HepG2 (cell line): ENCODE measurements around the gene DNAJC12. TPM values are rescaled to one million over a fixed set of nuclear protein-coding genes. Genes with fewer than 3 reads are reported as not detected.

Source experiments
- ATAC-seq: fragments of 200-7000 bp; cut with Tn5 transposase; 3 replicates; pipeline ENCODE4 v1.9.1; 2020; ENCODE audit warnings: mild to moderate bottlenecking, moderate library complexity
- BruUV-seq: library from RNA; stranded (reverse); fragments of 400-500 nt; replicated peaks from 2 replicates; lab custom pipeline; 2021; lab: Mats Ljungman, UMichigan
- CTCF ChIA-PET: fragments of 300-600 bp; formaldehyde crosslinking; extraction: SDS; loops from one replicate; lab custom pipeline; 2021; ENCODE audit warnings: low total read pairs, inconsistent platforms, low intra/inter-chr PET ratio; lab: Yijun Ruan, JAX
- POLR2A ChIA-PET: fragments of 350-600 bp; sonication (Branson Sonifier 250); formaldehyde crosslinking; loops from one replicate; lab custom pipeline; 2020; ENCODE audit warnings: antibody characterized with exemption, inconsistent platforms; lab: Yijun Ruan, JAX
- DNase-seq: peaks from one replicate; pipeline ENCODE4 v3.0.0-alpha.2; 2015; ENCODE audit warnings: low spot score
- FAIRE-seq: peaks from 3 replicates; lab custom pipeline; 2011; peaks lifted over from hg19 to GRCh38; lab: Jason Lieb, UNC
- H2AFZ ChIP-seq: one replicate; pipeline ENCODE4 v1.6.1; 2011; ENCODE audit warnings: low read length, inconsistent platforms
- H3K27ac ChIP-seq: fragments of 300-600 bp; 3 replicates; pipeline ENCODE4 v1.8.0; 2011; ENCODE audit warnings: mixed run types, mild to moderate bottlenecking, mixed read lengths, low read length, inconsistent platforms; ENCODE audit not compliant: insufficient read depth; ENCODE audit errors: extremely low read length
- H3K27me3 ChIP-seq, 2 experiments: fragments of 200-600 bp in 1 of 2; 2 replicates in 1 of 2; 3 replicates in 1 of 2; pipeline versions ENCODE4 v1.6.0 to v1.8.0; 2011; ENCODE audit warnings: low read length in 2 of 2, mild to moderate bottlenecking in 2 of 2, moderate library complexity in 2 of 2, inconsistent platforms in 1 of 2; ENCODE audit not compliant: insufficient read depth in 2 of 2, control insufficient read depth in 1 of 2
- H3K36me3 ChIP-seq, 2 experiments: fragments of 200-600 bp in 1 of 2; replicated peaks in 1 of 2; 2 replicates in 1 of 2; 3 replicates in 1 of 2; pipeline versions ENCODE4 v1.5.1 to v1.8.0; 2011; ENCODE audit warnings: low read length in 2 of 2, inconsistent platforms in 1 of 2; ENCODE audit not compliant: insufficient read depth in 2 of 2, control insufficient read depth in 1 of 2
- H3K4me1 ChIP-seq: 2 replicates; pipeline ENCODE4 v1.5.1; 2012; ENCODE audit warnings: low read length, inconsistent platforms; ENCODE audit not compliant: insufficient read depth
- H3K4me2 ChIP-seq: 2 replicates; pipeline ENCODE4 v1.6.0; 2011; ENCODE audit warnings: low read depth, low read length, inconsistent platforms
- H3K4me3 ChIP-seq, 3 experiments: fragments of 200-600 bp in 1 of 3; sonication (generic), shearing (Covaris generic) in 1 of 3; replicated peaks in 1 of 3; 2 replicates each; pipeline ENCODE4 v1.5.1; 2011 to 2016; ENCODE audit warnings: low read length in 3 of 3, inconsistent platforms in 2 of 3, low read depth in 2 of 3, mild to moderate bottlenecking in 2 of 3, control low read depth in 1 of 3, mixed read lengths in 1 of 3; ENCODE audit not compliant: insufficient read depth in 1 of 3
- H3K79me2 ChIP-seq: one replicate; pipeline ENCODE4 v1.6.1; 2011; ENCODE audit warnings: low read length, inconsistent platforms; ENCODE audit not compliant: insufficient read depth
- H3K9ac ChIP-seq: 2 replicates; pipeline ENCODE4 v1.6.0; 2011; ENCODE audit warnings: mild to moderate bottlenecking, low read depth, low read length, inconsistent platforms; ENCODE audit not compliant: insufficient read depth
- H3K9me3 ChIP-seq: 2 replicates; pipeline ENCODE4 v1.5.1; 2012; ENCODE audit warnings: mild to moderate bottlenecking, low read length
- H4K20me1 ChIP-seq: 2 replicates; pipeline ENCODE4 v1.6.0; 2011; ENCODE audit warnings: inconsistent platforms, mild to moderate bottlenecking, low read length, moderate library complexity; ENCODE audit not compliant: insufficient read depth
- CAMTA2 ChIP-seq: sonication (generic); formaldehyde crosslinking; IDR thresholded peaks from 2 replicates; pipeline ENCODE4 v1.4.0; 2020; ENCODE audit warnings: mild to moderate bottlenecking, missing genetic modification reagents, borderline replicate concordance
- FOXA3 ChIP-seq: IDR thresholded peaks from 2 replicates; pipeline ENCODE4 v1.6.1; 2016; ENCODE audit warnings: missing genetic modification reagents, missing compliant biosample characterization
- GLMP ChIP-seq: sonication (generic); formaldehyde crosslinking; IDR thresholded peaks from 2 replicates; pipeline ENCODE4 v1.9.0; 2021; ENCODE audit warnings: missing genetic modification reagents, mild to moderate bottlenecking, borderline replicate concordance
- JUND ChIP-seq: sonication (generic); formaldehyde crosslinking; IDR thresholded peaks from 2 replicates; pipeline ENCODE4 v1.8.0; 2022; ENCODE audit warnings: mild to moderate bottlenecking, missing genetic modification reagents
- KLF9 ChIP-seq: IDR thresholded peaks from 2 replicates; pipeline ENCODE4 v1.6.1; 2016; ENCODE audit warnings: low read depth
- MED8 ChIP-seq: sonication (generic); formaldehyde crosslinking; IDR thresholded peaks from 2 replicates; pipeline ENCODE4 v1.8.1; 2023; ENCODE audit warnings: mild to moderate bottlenecking, missing genetic modification reagents; ENCODE audit not compliant: insufficient replicate concordance
- NFE2L1 ChIP-seq: sonication (generic); formaldehyde crosslinking; IDR thresholded peaks from 2 replicates; pipeline ENCODE4 v1.4.0; 2020; ENCODE audit warnings: missing genetic modification reagents, mild to moderate bottlenecking, borderline replicate concordance
- SAP130 ChIP-seq: IDR thresholded peaks from 2 replicates; pipeline ENCODE4 v1.6.1; 2016; ENCODE audit warnings: low read depth
- SNAI1 ChIP-seq: sonication (generic); formaldehyde crosslinking; IDR thresholded peaks from 2 replicates; pipeline ENCODE4 v1.5.0; 2020; ENCODE audit warnings: mild to moderate bottlenecking, missing genetic modification reagents, borderline replicate concordance
- TCF12 ChIP-seq, 2 experiments: fragments of 450-650 bp in 1 of 2; sonication (generic) in 1 of 2; formaldehyde crosslinking in 1 of 2; IDR thresholded peaks; 2 replicates each; pipeline versions ENCODE4 v1.6.1 to v1.8.0; 2017 to 2022; ENCODE audit warnings: antibody characterized with exemption in 1 of 2, mild to moderate bottlenecking in 1 of 2, missing genetic modification reagents in 1 of 2, moderate library complexity in 1 of 2
- THAP8 ChIP-seq: sonication (generic); formaldehyde crosslinking; IDR thresholded peaks from 2 replicates; pipeline ENCODE4 v1.5.1; 2020; ENCODE audit warnings: missing genetic modification reagents, mild to moderate bottlenecking, borderline replicate concordance
- TRIM24 ChIP-seq: sonication (generic); formaldehyde crosslinking; IDR thresholded peaks from 2 replicates; pipeline ENCODE4 v1.8.0; 2022; ENCODE audit warnings: mild to moderate bottlenecking, missing genetic modification reagents
- YY1 ChIP-seq: IDR thresholded peaks from 2 replicates; pipeline ENCODE4 v1.6.1; 2011; ENCODE audit warnings: low read length, low read depth, moderate library complexity, mild to moderate bottlenecking; ENCODE audit not compliant: insufficient read depth, insufficient replicate concordance
- ZMAT5 ChIP-seq: sonication (generic); formaldehyde crosslinking; IDR thresholded peaks from 2 replicates; pipeline ENCODE4 v1.5.0; 2020; ENCODE audit warnings: mild to moderate bottlenecking, low read depth, missing genetic modification reagents, borderline replicate concordance
- ZNF124 ChIP-seq: sonication (generic); formaldehyde crosslinking; IDR thresholded peaks from 2 replicates; pipeline ENCODE4 v1.4.0; 2020; ENCODE audit warnings: missing genetic modification reagents
- ZNF225 ChIP-seq: sonication (generic); formaldehyde crosslinking; IDR thresholded peaks from 2 replicates; pipeline ENCODE4 v1.4.0; 2020; ENCODE audit warnings: mild to moderate bottlenecking, missing genetic modification reagents
- ZNF326 ChIP-seq: sonication (generic); formaldehyde crosslinking; IDR thresholded peaks from 2 replicates; pipeline ENCODE4 v1.4.0; 2020; ENCODE audit warnings: missing genetic modification reagents, borderline replicate concordance
- ZNF609 ChIP-seq: sonication (generic); formaldehyde crosslinking; IDR thresholded peaks from 2 replicates; pipeline ENCODE4 v1.4.0; 2020; ENCODE audit warnings: mild to moderate bottlenecking, missing genetic modification reagents, borderline replicate concordance
- WGBS: methylation state at CpG from one replicate; pipeline ENCODE4 v1.1.6; 2017; ENCODE audit warnings: low lambda C conversion rate; 5-methylcytosine and 5-hydroxymethylcytosine counted together
- in situ Hi-C: cut with HindIII; loops from 2 replicates; pipeline ENCODE4 v1.10.0; 2017; ENCODE audit warnings: low pct_unique_long_range_greater_than_20kb; ENCODE audit not compliant: extremely low pct_ligation_motif_present
- intact Hi-C: fragments of 100-400 bp; cut with micrococcal nuclease; formaldehyde crosslinking; loops from one replicate; pipeline ENCODE4 v1.10.0; 2022; ENCODE audit not compliant: unreplicated experiment
- polyA plus RNA-seq, 8 experiments: library from polyadenylated mRNA; depleted of rRNA in 3 of 8; stranded (reverse) in 7 of 8; unstranded in 1 of 8; fragments of >200 nt; fragmentation: Illumina TruSeq in 4 of 8; extraction: Trizol in 4 of 8; gene quantifications; 2 replicates each; pipeline versions ENCODE4 v1.2.1 to v1.2.3, GENCODE V29; 2011 to 2016; ENCODE audit warnings: low read depth in 4 of 8, missing spikeins in 1 of 8, mixed read lengths in 1 of 8; ENCODE audit not compliant: insufficient read depth in 1 of 8
- total RNA-seq, 5 experiments: library from RNA; depleted of rRNA; stranded (reverse); fragments of >200 nt; fragmentation: Illumina TruSeq; extraction: Trizol; gene quantifications; 2 replicates each; pipeline ENCODE4 v1.2.3, GENCODE V29; 2016; ENCODE audit warnings: low read depth in 1 of 5

The DNAJC12 gene
- total and polyA plus RNA-seq, 2 of the 13 experiments (the other 11 are each of a cell fraction or from before 2014, with no cell fraction given) = 11.6 to 43.9 TPM

GRCh38 chr10:67819768-67820204 is 18.2 kb downstream of the DNAJC12 start:
- Histone ChIP-seq H3K4me2 (no peak overlapping the region), H3K79me2 (peaks cover 17% of the 10 kb centered on the region), H3K4me1 (peaks cover 54% of the 10 kb centered on the region), H4K20me1 (no peaks in the 10 kb centered on the region), H3K9me3 (no peaks in the 10 kb centered on the region), H3K36me3 (peaks cover 0 to 10% of the 10 kb centered on the region in 2 experiments; a peak in 2 of 5 replicates), H3K27ac (peak overlapping the region; percentile 21), H3K4me3 (no peak overlapping the region), H3K9ac (no peak overlapping the region), H2AFZ (no peak overlapping the region), H3K27me3 (no peaks in the 10 kb centered on the region)
- peak; percentile 58 for DNase-seq
- intact Hi-C loops (loop anchor here (2.0 kb wide), 1 partner anchor 17 kb away; no protein-coding TSS in a partner anchor), in situ Hi-C loops (no loop called here)
- BruUV-seq = no TSS peak
- POLR2A ChIA-PET = interaction anchor here (1.0 to 2.0 kb wide), 3 partner anchors 15 to 18 kb away, joined by 3 to 11 read pairs (median 4); partner anchors contain the start of gene DNAJC12
- peak; percentile 59 for ATAC-seq
- CTCF ChIA-PET = no interaction called here
- FAIRE-seq = no peak
- WGBS = 80% methylated on average over 3 of the region's 3 CpGs
- TF ChIP-seq ZMAT5 (CRISPR knock-in tag) (no peak), ZNF225 (CRISPR knock-in tag) (no peak), ZNF326 (CRISPR knock-in tag) (no peak), NFE2L1 (CRISPR knock-in tag) (no peak), CAMTA2 (CRISPR knock-in tag) (no peak), FOXA3 (CRISPR knock-in tag) (0 out of 2 replicates have a peak, but pooled peaks have one; percentile 23), ZNF609 (CRISPR knock-in tag) (no peak), SNAI1 (CRISPR knock-in tag) (no peak), GLMP (CRISPR knock-in tag) (no peak), YY1 (no peak), THAP8 (CRISPR knock-in tag) (no peak), SAP130 (CRISPR knock-in tag) (peak; percentile 56), TRIM24 (CRISPR knock-in tag) (no peak), MED8 (no peak), KLF9 (CRISPR knock-in tag) (no peak), ZNF124 (no peak), TCF12 (IDR thresholded peaks at IDR 0.05) (no peak), TCF12 (CRISPR knock-in tag; IDR thresholded peaks at IDR 0.05) (no peak), JUND (CRISPR knock-in tag) (no peak)
